ENCODE data around the gene ALAS2. TPM values are rescaled to one million over a fixed set of nuclear protein-coding genes. Genes with fewer than 3 reads are reported as not detected.
A peak's percentile ranks its signal among the peaks of the same experiment; 100 is the strongest.
"Not testable (repeated sequence)": the region's sequence is repeated elsewhere in the genome, so short reads cannot be mapped to it uniquely, and the experiment has no call there.

Gene ALAS2
- total RNA-seq, 1 donor from 2014 or later: not detected

- H4K20me1 ChIP-seq (ENCODE audit: insufficient read depth, low read length): no peaks in the 10 kb centered on the region
- peak overlapping the region; percentile 73 for H3K4me2 ChIP-seq (ENCODE audit: low read length)
- peak overlapping the region; percentile 83 for H3K27ac Mint-ChIP-seq (ENCODE audit: unreplicated experiment)
- FAIRE-seq (no peak), DNase-seq (ENCODE audit: low read depth) (peak; percentile 55)
- no peaks in the 10 kb centered on the region for H3K4me1 ChIP-seq (ENCODE audit: insufficient read depth, low read length)
- H3K79me2 ChIP-seq (ENCODE audit: insufficient read depth, low read length): no peaks in the 10 kb centered on the region
- H2AFZ ChIP-seq (ENCODE audit: low read depth, low read length): peak overlapping the region; percentile 52
- no peak overlapping the region for H3K4me3 Mint-ChIP-seq (ENCODE audit: unreplicated experiment)
- peaks cover 7% of the 10 kb centered on the region for H3K4me1 Mint-ChIP-seq (ENCODE audit: low read depth, unreplicated experiment)
- no peaks in the 10 kb centered on the region for H3K27me3 Mint-ChIP-seq (ENCODE audit: low read depth, unreplicated experiment)
- H3K9me3 ChIP-seq (ENCODE audit: insufficient read depth, low read depth, low read length): no peaks in the 10 kb centered on the region
- H3K27ac ChIP-seq (ENCODE audit: low read depth, low read length): peak overlapping the region; percentile 67
- H3K36me3 Mint-ChIP-seq (ENCODE audit: low read depth, unreplicated experiment): no peaks in the 10 kb centered on the region
- peaks cover 3% of the 10 kb centered on the region for H3K9me3 Mint-ChIP-seq (ENCODE audit: unreplicated experiment)
- TF ChIP-seq EZH2 (IDR thresholded peaks at IDR 0.05; ENCODE audit: insufficient read depth, low read length): no peak
- no peak for TF ChIP-seq CTCF (IDR thresholded peaks at IDR 0.05; ENCODE audit: insufficient read depth, low read depth, low read length)
- peak overlapping the region; percentile 6 for H3K4me3 ChIP-seq (ENCODE audit: insufficient read depth, low read depth, low read length)
- no peaks in the 10 kb centered on the region for H3K27me3 ChIP-seq (ENCODE audit: insufficient read depth, low read length)
- H3K36me3 ChIP-seq (ENCODE audit: insufficient read depth, low read length): no peaks in the 10 kb centered on the region
- no peak overlapping the region for H3K9ac ChIP-seq (ENCODE audit: low read length)
These were observed 26.3 kb upstream of the ALAS2 start for GRCh38 chrX:55056820-55057674.

GRCh38 chrX:55050599-55050998 is 19.8 kb upstream of the ALAS2 start:
- not testable (repeated sequence) for H2AFZ ChIP-seq (ENCODE audit: low read depth, low read length); H3K36me3 ChIP-seq (ENCODE audit: insufficient read depth, low read length); FAIRE-seq; H3K27ac ChIP-seq (ENCODE audit: low read depth, low read length); H3K9me3 ChIP-seq (ENCODE audit: insufficient read depth, low read depth, low read length); H3K9me3 Mint-ChIP-seq (ENCODE audit: unreplicated experiment); H3K27me3 Mint-ChIP-seq (ENCODE audit: low read depth, unreplicated experiment); H3K4me3 ChIP-seq (ENCODE audit: insufficient read depth, low read depth, low read length); H3K4me2 ChIP-seq (ENCODE audit: low read length); H3K79me2 ChIP-seq (ENCODE audit: insufficient read depth, low read length); H3K4me1 ChIP-seq (ENCODE audit: insufficient read depth, low read length); H3K36me3 Mint-ChIP-seq (ENCODE audit: low read depth, unreplicated experiment); H3K4me1 Mint-ChIP-seq (ENCODE audit: low read depth, unreplicated experiment); H3K27me3 ChIP-seq (ENCODE audit: insufficient read depth, low read length); H3K4me3 Mint-ChIP-seq (ENCODE audit: unreplicated experiment); H3K27ac Mint-ChIP-seq (ENCODE audit: unreplicated experiment); H4K20me1 ChIP-seq (ENCODE audit: insufficient read depth, low read length); H3K9ac ChIP-seq (ENCODE audit: low read length); DNase-seq (ENCODE audit: low read depth)

GRCh38 chrX:55041514-55041913 is 10.7 kb upstream of the ALAS2 start:
- no peaks in the 10 kb centered on the region for H4K20me1 ChIP-seq (ENCODE audit: insufficient read depth, low read length)
- no peaks in the 10 kb centered on the region for H3K36me3 Mint-ChIP-seq (ENCODE audit: low read depth, unreplicated experiment)
- FAIRE-seq (no peak), DNase-seq (ENCODE audit: low read depth) (no peak)
- H3K27me3 ChIP-seq (ENCODE audit: insufficient read depth, low read length): no peaks in the 10 kb centered on the region
- H3K27ac Mint-ChIP-seq (ENCODE audit: unreplicated experiment): no peak overlapping the region
- peaks cover 2% of the 10 kb centered on the region for H3K4me1 Mint-ChIP-seq (ENCODE audit: low read depth, unreplicated experiment)
- H3K79me2 ChIP-seq (ENCODE audit: insufficient read depth, low read length): no peaks in the 10 kb centered on the region
- no peak overlapping the region for H3K4me3 ChIP-seq (ENCODE audit: insufficient read depth, low read depth, low read length)
- no peaks in the 10 kb centered on the region for H3K9me3 ChIP-seq (ENCODE audit: insufficient read depth, low read depth, low read length)
- H3K36me3 ChIP-seq (ENCODE audit: insufficient read depth, low read length): no peaks in the 10 kb centered on the region
- H3K27me3 Mint-ChIP-seq (ENCODE audit: low read depth, unreplicated experiment): no peaks in the 10 kb centered on the region
- no peak overlapping the region for H2AFZ ChIP-seq (ENCODE audit: low read depth, low read length)
- H3K4me3 Mint-ChIP-seq (ENCODE audit: unreplicated experiment): no peak overlapping the region
- H3K4me1 ChIP-seq (ENCODE audit: insufficient read depth, low read length): no peaks in the 10 kb centered on the region
- no peak overlapping the region for H3K9ac ChIP-seq (ENCODE audit: low read length)
- no peak overlapping the region for H3K4me2 ChIP-seq (ENCODE audit: low read length)
- H3K27ac ChIP-seq (ENCODE audit: low read depth, low read length): no peak overlapping the region
- H3K9me3 Mint-ChIP-seq (ENCODE audit: unreplicated experiment): peaks cover 2% of the 10 kb centered on the region
- TF ChIP-seq CTCF (IDR thresholded peaks at IDR 0.05; ENCODE audit: insufficient read depth, low read depth, low read length) (no peak), EZH2 (IDR thresholded peaks at IDR 0.05; ENCODE audit: insufficient read depth, low read length) (no peak)

Data from astrocyte (in vitro differentiated cells and primary cell).